Right ventricle myocardium superior (tissue), 1 donor: ENCODE data around the gene EPN2. TPM values are rescaled to one million over a fixed set of nuclear protein-coding genes. Genes with fewer than 3 reads are reported as not detected.
"Not testable (repeated sequence)": the region's sequence is repeated elsewhere in the genome, so short reads cannot be mapped to it uniquely, and the experiment has no call there.

ENCODE experiments used
- ATAC-seq: fragments of 200-7000 bp; cut with Tn5 transposase; one replicate; pipeline ENCODE4 v1.9.1; 2020; ENCODE audit warnings: mild to moderate bottlenecking; ENCODE audit not compliant: poor library complexity
- DNase-seq: peaks from one replicate; pipeline ENCODE4 v3.0.0-alpha.2; 2020
- intact Hi-C: fragments of 100-400 bp; cut with DNase I; formaldehyde crosslinking; loops from one replicate; pipeline ENCODE4 v1.11.2; 2022
- total RNA-seq: library from RNA; stranded (reverse); fragmentation: NEBNext Ultra II Directional; extraction: Animal tissue kit (Norgen Biotek cat#: 25700); gene quantifications from one replicate; pipeline ENCODE4 v1.2.1, GENCODE V29; 2021
- donor health status: DM: no; HTN: yes; CAD: no; lungs with severe emphysema.

The EPN2 gene
- total RNA-seq, 1 donor from 2014 or later = 91.0 TPM

- ATAC-seq (no peak), DNase-seq (no peak)
- intact Hi-C loops = no loop called here
Observed at GRCh38 chr17:19261426-19261825, 24.3 kb downstream of the EPN2 start.

GRCh38 chr17:19262650-19263631 lies 25.8 kb downstream of the EPN2 start:
- intact Hi-C loops = no loop called here
- ATAC-seq (peak; percentile 3), DNase-seq (no peak)

GRCh38 chr17:19263641-19264051 lies 26.5 kb downstream of the EPN2 start:
- intact Hi-C loops = no loop called here
- peak; percentile 37 for ATAC-seq
- no peak for DNase-seq

GRCh38 chr17:19264268-19264667 lies 27.1 kb downstream of the EPN2 start:
- DNase-seq = no peak
- intact Hi-C loops = no loop called here

GRCh38 chr17:19264681-19265080 lies 27.5 kb downstream of the EPN2 start:
- no peak for DNase-seq
- ATAC-seq = no peak
- intact Hi-C loops = no loop called here

More at GRCh38 chr17:19264268-19264667, 27.1 kb downstream of the EPN2 start:
- no peak for ATAC-seq

GRCh38 chr17:19265755-19266154 lies 28.6 kb downstream of the EPN2 start:
- no peak for DNase-seq
- intact Hi-C loops = no loop called here
- no peak for ATAC-seq

GRCh38 chr17:19268611-19269010 lies 31.4 kb downstream of the EPN2 start:
- DNase-seq = no peak
- no peak for ATAC-seq
- intact Hi-C loops = no loop called here

GRCh38 chr17:19269106-19269505 lies 31.9 kb downstream of the EPN2 start:
- ATAC-seq = no peak
- no peak for DNase-seq
- intact Hi-C loops = no loop called here

- ATAC-seq = no peak
- intact Hi-C loops = no loop called here
- DNase-seq = no peak
Observed at GRCh38 chr17:19269641-19270040, 32.5 kb downstream of the EPN2 start.

- ATAC-seq (no peak), DNase-seq (no peak)
- intact Hi-C loops = no loop called here
Observed at GRCh38 chr17:19270347-19270703, 33.2 kb downstream of the EPN2 start.

- intact Hi-C loops = no loop called here
- DNase-seq = peak; percentile 69
- peak; percentile 82 for ATAC-seq
Observed at GRCh38 chr17:19270704-19271611, 33.8 kb downstream of the EPN2 start.

- ATAC-seq (peak; percentile 23), DNase-seq (no peak)
- intact Hi-C loops = no loop called here
Observed at GRCh38 chr17:19271780-19272357, 34.7 kb downstream of the EPN2 start.

- no peak for ATAC-seq
- intact Hi-C loops = no loop called here
- no peak for DNase-seq
Observed at GRCh38 chr17:19273731-19274130, 36.6 kb downstream of the EPN2 start.

GRCh38 chr17:19274893-19275292 lies 37.7 kb downstream of the EPN2 start:
- intact Hi-C loops = no loop called here
- ATAC-seq (no peak), DNase-seq (no peak)

- no peak for DNase-seq
- intact Hi-C loops = no loop called here
- ATAC-seq = no peak
Observed at GRCh38 chr17:19275457-19276127, 38.4 kb downstream of the EPN2 start.

GRCh38 chr17:19278284-19278683 lies 41.1 kb downstream of the EPN2 start:
- DNase-seq, intact Hi-C loops, ATAC-seq: not testable (repeated sequence)

- no peak for DNase-seq
- intact Hi-C loops = no loop called here
- ATAC-seq = no peak
Observed at GRCh38 chr17:19278729-19279128, 41.6 kb downstream of the EPN2 start.

- no peak for ATAC-seq
- no peak for DNase-seq
- intact Hi-C loops = no loop called here
Observed at GRCh38 chr17:19281161-19281560, 44.0 kb downstream of the EPN2 start.
